ENCODE measurements around the gene ATR. TPM values are rescaled to one million over a fixed set of nuclear protein-coding genes. Genes with fewer than 3 reads are reported as not detected.
"Not testable (repeated sequence)": the region's sequence is repeated elsewhere in the genome, so short reads cannot be mapped to it uniquely, and the experiment has no call there.

The ATR gene
- total RNA-seq, 1 donor from 2014 or later, result 8.3 TPM

DNA sequence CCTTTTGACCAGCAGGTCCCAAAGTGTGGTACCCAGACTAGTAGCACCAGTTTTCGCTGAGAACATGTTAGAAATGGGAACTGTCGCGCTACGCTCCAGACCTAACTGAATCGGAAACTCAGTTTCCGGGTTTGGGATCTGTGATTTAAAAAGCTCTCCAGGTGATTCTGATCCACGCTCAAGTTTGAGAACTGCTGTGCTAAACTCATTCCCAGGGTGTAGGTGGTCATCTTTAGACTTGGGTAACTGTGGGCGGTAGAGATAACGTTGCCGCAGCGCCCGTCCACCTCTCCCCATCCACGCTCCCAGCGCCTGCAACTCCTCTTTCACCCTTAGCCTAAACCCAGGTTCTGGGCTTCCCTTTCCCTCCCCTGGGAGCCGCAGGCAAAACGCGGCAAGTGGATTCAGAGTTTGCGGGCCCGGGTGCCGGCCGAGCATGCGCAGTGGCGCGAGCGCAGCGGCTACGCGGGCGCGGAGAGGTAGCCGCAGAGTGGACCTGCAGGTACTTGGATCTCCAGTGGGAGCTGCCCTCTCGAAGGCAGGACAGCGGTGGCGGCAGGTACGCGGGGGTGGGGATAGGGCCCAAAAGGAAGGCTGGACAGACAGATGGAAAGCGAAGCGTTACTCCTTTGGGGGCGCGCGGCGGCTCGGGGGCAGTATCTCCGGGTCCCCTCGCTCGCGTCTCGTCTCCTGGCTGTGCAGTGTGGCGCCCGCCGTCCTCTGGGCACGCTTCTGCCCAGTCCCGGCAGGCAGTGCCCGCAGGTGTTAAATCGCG is 17.6 kb upstream of the ATR start, which contains the start of gene PLS1:
TSS of gene PLS1 (plus strand) at position 443 of the 775 bp plus-strand sequence. CDS start 67,845 bp downstream, outside the sequence.
- peak; percentile 89 for DNase-seq
- ATAC-seq, result peak; percentile 98
- intact Hi-C loops (cut with micrococcal nuclease), result loop anchor here (10.0 kb wide), 1 partner anchor 419 kb away; no protein-coding TSS in a partner anchor

DNA sequence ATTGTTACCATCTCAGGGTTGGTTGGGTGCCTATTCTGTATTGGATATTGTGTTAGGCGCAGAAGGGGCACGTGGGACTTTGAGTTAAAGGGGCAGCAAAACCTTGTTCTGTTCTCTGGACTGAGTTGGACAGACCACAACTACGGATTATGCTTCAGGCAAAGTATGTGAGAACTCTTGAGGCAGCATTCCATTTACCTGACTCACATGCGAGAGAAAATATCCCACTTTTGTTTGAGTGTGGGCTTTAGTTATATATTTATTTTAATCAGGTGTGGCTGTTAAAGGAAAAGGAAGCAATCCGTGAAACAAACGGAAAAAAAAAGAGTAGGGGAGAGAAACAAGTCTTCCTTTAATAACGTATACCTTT is 17.0 kb upstream of the ATR start:
- intact Hi-C loops (cut with micrococcal nuclease), result loop anchor here (10.0 kb wide), 1 partner anchor 419 kb away; no protein-coding TSS in a partner anchor
- ATAC-seq, result peak; percentile 48

DNA sequence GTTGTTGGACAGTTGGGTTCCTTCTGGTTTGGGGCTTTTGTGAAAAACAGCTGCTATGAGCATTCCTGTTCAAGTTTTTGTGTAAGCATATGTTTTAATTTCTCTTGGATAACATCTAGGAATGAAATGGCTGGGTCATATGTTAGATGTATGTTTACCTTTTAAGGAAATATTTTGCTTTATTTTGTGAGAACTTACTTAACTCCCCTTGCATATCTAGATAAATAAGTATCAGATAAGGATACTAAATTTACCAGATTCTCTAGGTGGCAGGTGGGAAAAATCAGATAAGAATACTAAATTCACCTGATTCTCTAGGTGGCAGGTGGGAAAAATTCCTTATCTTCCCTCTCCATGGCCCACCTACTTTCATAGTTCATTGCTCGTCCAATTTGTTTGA is 16.6 kb upstream of the ATR start:
- intact Hi-C loops (cut with micrococcal nuclease), result loop anchor here (10.0 kb wide), 1 partner anchor 420 kb away; no protein-coding TSS in a partner anchor
- no peak for DNase-seq
- no peak for ATAC-seq

More for the DNA sequence above, 17.0 kb upstream of the ATR start:
- no peak for DNase-seq

DNA sequence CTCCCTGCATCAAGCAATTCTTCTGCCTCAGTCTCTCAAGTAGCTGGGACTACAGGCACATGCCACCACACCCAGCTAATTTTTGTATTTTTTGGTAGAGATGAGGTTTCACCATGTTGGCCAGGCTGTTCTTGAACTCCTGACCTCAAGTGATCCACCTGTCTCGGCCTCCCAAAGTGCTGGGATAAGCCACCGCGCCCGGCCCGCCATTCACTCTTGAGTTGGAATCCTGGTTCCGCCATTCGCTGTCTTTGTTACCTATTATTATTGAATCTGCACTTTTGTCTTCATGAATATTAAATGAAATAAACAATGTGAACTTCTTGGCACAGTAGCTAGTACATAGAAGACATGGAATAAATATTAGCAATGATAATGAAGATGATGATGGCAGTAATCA is 13.7 kb upstream of the ATR start:
- intact Hi-C loops (cut with micrococcal nuclease), result loop anchor here (10.0 kb wide), 1 partner anchor 423 kb away; no protein-coding TSS in a partner anchor

GRCh38 chr3:142588703-142589102 is 10.2 kb upstream of the ATR start:
- no peak for ATAC-seq
- no peak for DNase-seq
- intact Hi-C loops (cut with micrococcal nuclease), result no loop called here

More for the DNA sequence above, 13.7 kb upstream of the ATR start:
- DNase-seq, ATAC-seq: not testable (repeated sequence)

GRCh38 chr3:142586803-142587406 is 8.4 kb upstream of the ATR start:
- ATAC-seq, result peak; percentile 74
- DNase-seq, result no peak
- intact Hi-C loops (cut with micrococcal nuclease), result no loop called here

DNA sequence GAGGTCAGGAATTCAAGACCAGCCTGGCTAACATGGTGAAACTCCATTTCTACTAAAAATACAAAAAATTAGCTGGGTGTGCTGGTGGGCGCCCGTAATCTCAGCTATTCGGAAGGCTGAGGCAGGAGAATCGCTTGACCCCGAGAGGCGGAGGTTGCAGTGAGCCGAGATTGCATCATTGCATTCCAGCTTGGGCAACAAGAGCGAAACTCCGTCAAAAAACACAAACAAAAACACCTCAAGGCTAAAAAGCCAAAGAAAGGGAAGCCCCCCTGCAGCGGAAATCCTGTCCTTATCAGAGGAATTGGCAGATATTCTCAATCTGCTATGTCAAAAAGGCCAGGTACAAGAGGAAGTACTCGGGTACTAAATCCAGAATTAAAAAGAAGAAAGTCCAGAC is 2.5 kb upstream of the ATR start:
- intact Hi-C loops (cut with micrococcal nuclease); DNase-seq; ATAC-seq: not testable (repeated sequence)

GRCh38 chr3:142580061-142580423 is 1.5 kb upstream of the ATR start:
- no peak for ATAC-seq
- no peak for DNase-seq
- intact Hi-C loops (cut with micrococcal nuclease), result no loop called here

DNA sequence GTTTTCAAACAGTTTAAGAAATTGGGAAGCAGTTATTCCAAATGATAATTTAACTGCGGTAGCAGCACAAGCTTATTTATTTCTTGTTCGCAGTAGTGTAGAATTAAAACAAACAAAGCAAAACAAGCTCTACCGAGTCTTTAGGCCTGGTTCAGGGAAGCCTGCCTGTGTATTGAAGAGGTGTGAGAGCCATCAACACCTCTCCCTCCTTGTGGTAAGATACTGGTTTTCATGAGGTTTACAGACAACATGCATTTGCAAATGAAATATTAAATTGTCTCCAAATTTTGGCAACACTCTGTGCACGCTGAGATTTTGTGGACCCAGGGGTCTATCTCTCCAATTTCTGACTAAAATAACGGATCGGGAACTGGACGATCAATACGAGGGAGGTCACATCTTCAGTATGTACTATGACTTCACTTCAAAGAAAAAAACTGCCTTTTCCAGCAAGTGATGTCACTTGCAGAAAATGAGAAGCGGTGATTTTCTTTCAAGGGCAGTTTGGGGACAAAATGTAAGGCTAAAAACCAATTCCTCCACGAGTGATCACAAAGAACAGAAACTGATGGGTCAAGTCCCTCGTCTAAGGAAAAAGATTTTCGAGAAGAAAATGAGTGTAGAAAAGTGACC is 721 bp downstream of the ATR start:
- ATAC-seq, result no peak
- intact Hi-C loops (cut with micrococcal nuclease), result no loop called here
- DNase-seq, result no peak

- intact Hi-C loops (cut with micrococcal nuclease), result no loop called here
- no peak for ATAC-seq
- no peak for DNase-seq
Observed at GRCh38 chr3:142576792-142577191, 1.7 kb downstream of the ATR start.

- intact Hi-C loops (cut with micrococcal nuclease), result no loop called here
Observed at GRCh38 chr3:142574665-142575064, 3.9 kb downstream of the ATR start.

GRCh38 chr3:142574223-142574622 is 4.3 kb downstream of the ATR start:
- DNase-seq; ATAC-seq; intact Hi-C loops (cut with micrococcal nuclease): not testable (repeated sequence)

More at GRCh38 chr3:142574665-142575064, 3.9 kb downstream of the ATR start:
- ATAC-seq (no peak), DNase-seq (no peak)

DNA sequence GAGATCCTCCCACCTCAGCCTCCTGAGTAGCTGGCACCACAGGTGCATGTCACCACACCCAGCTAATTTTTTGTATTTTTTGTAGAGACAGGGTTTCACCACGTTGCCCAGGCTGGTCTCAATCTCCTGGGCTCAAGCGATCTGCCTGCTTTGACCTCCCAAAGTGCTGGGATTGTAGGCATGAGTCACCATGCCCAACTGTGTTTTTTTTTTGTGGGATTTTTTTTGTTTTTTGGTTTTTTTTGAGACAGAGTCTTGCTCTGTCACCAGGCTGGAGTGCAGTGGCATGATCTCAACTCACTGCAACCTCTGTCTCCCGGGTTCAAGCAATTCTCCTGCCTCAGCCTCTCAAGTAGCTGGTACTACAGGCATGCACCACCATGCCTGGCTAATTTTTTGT is 9.1 kb downstream of the ATR start:
- DNase-seq; ATAC-seq; intact Hi-C loops (cut with micrococcal nuclease): not testable (repeated sequence)

DNA sequence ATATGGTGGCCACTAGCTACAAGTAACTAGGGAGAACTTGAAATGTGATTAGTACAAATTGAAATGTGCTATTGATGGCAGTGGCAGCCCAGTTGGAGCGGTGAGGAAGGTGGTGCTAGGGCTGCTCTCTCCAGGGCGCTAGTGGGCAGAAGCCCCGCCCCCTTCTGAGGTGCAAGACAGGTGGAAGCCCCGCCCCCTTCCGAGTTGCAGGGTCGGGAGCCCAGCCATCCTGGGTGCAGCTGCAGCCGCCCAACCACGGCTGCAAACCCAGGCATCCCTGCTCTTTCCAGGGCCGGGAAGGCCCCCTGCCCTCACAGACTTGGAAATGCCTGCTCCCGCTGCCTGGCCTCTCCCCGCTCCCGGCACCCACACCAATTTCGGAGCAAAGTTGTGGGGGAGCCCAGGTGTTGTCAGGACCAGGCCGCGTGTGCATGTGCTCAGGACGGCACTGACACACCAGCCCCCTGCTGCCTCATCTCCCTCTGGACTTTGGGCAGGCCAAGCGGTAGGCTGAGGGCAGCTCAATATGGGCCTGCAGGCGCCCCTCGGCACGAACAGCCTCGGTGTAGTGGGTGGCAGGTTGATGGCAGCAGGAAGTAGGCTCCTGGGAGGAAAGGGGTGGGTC is 10.0 kb downstream of the ATR start:
- ATAC-seq (no peak), DNase-seq (no peak)
- intact Hi-C loops (cut with micrococcal nuclease), result no loop called here

DNA sequence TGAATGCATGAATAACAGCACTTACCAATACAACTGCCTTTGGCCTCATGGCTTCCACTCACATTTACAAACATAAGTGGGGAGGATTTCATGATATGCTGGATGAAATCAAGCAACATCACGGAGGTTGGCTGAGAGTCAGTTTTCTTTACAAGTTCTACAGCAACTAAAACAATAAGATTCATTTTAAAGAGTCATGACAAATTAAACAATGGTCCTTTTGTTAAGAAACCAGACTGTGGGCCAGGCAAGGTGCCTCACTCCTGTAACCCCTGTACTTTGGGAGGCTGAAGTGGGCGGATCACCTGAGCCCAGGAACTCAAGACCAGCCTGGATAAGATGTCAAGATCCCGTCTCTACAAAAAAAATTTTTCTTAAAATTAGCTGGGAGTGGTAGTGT is 12.4 kb downstream of the ATR start:
- intact Hi-C loops (cut with micrococcal nuclease), result no loop called here
- DNase-seq (no peak), ATAC-seq (no peak)

DNA sequence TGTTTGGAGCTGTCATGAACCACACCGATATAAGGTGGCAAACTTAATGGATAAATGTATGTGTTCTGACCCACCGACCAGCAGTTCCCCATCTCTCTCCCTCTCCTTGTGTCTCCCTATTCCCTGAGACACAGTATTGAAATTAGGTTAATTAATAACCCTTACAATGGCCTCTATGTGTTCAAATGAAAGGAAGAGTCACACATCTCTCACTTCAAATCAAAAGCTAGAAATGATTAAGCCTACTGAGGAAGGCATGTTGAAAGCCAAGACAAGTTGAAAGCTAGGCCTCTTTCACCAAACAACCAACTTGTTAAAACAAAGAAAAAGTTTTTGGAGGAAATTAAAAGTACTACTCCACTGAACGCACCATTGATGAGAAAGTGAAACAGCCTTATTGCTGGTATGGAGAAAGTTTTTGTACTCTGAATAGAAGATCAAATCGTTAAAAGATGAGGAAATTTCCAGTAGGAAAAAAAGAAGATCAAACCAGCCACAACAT is 15.0 kb downstream of the ATR start:
- no peak for ATAC-seq

DNA sequence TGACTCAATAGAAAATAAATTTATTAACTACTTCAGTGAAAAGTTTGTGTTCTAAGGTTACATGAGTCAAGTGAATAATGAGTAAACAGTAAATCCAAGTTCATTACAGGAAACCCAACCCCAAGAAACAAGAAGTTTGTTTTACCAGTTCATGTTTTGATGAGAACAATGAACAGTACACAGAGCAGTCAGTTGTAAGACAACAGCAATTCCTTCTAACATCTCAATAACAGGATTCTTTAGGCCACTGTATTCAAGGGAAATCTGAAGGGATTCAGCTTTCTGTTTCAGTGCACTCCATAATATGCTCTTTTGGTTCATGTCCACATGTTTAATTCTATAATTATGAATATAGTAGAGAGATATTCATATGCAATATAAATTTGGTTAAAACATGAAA is 18.4 kb downstream of the ATR start:
- ATAC-seq (no peak), DNase-seq (no peak)
- intact Hi-C loops (cut with micrococcal nuclease), result no loop called here

More for the DNA sequence above, 15.0 kb downstream of the ATR start:
- intact Hi-C loops (cut with micrococcal nuclease), result no loop called here
- DNase-seq, result no peak

GRCh38 chr3:142553741-142554140 is 24.8 kb downstream of the ATR start:
- ATAC-seq, result no peak

DNA sequence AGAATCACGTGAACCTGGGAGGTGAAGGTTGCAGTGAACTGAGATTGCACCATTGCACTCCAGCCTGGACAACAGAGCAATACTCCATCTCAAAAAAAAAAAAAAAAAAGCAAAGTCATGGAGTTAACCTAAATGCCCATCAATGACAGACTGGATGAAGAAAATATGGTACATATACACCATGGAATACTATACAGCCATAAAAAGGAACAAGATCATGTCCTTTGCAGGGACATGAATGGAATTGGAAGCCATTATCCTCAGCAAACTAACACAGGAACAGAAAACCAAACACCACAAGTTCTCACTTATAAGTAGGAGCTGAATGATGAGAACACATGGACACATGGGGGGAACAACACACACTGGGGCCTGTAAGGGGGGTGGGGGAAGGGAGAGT is 26.0 kb downstream of the ATR start:
- intact Hi-C loops (cut with micrococcal nuclease); ATAC-seq; DNase-seq: not testable (repeated sequence)

More at GRCh38 chr3:142553741-142554140, 24.8 kb downstream of the ATR start:
- intact Hi-C loops (cut with micrococcal nuclease), result no loop called here
- DNase-seq, result no peak
